HG03558 (cell line): Measurements from ENCODE around the gene SKIDA1.
"Not testable (repeated sequence)": the region's sequence is repeated elsewhere in the genome, so short reads cannot be mapped to it uniquely, and the experiment has no call there.

Source experiments
- ATAC-seq: cut with Tn5 transposase; IDR thresholded peaks from one replicate; pipeline ENCODE4 v1.9.1; 2021; ENCODE audit warnings: moderate number of reproducible peaks; ENCODE audit not compliant: unreplicated experiment; ENCODE audit errors: extremely low read depth

Gene SKIDA1

GRCh38 chr10:21525367-21526187, at the start of gene SKIDA1:
Gene SKIDA1, minus strand, starts transcription at chr10:21525682. Its CDS starts 7,860 bp downstream, at chr10:21517822.
- peak; percentile 42 for ATAC-seq

GRCh38 chr10:21574514-21574913, 49.0 kb upstream of the SKIDA1 start:
- not testable (repeated sequence) for ATAC-seq

- ATAC-seq = no peak
Measured at GRCh38 chr10:21572578-21572977, 47.1 kb upstream of the SKIDA1 start.

GRCh38 chr10:21570761-21571521, 45.5 kb upstream of the SKIDA1 start:
- ATAC-seq = no peak

- ATAC-seq = not testable (repeated sequence)
Measured at GRCh38 chr10:21558984-21559383, 33.5 kb upstream of the SKIDA1 start.

GRCh38 chr10:21556527-21556926, 31.0 kb upstream of the SKIDA1 start:
- no peak for ATAC-seq

GRCh38 chr10:21552638-21553037, 27.2 kb upstream of the SKIDA1 start:
- no peak for ATAC-seq

- no peak for ATAC-seq
Measured at GRCh38 chr10:21547246-21547645, 21.8 kb upstream of the SKIDA1 start.

GRCh38 chr10:21540701-21541100, 15.2 kb upstream of the SKIDA1 start:
- ATAC-seq = not testable (repeated sequence)

- ATAC-seq = no peak
Measured at GRCh38 chr10:21536874-21537273, 11.4 kb upstream of the SKIDA1 start.

- ATAC-seq = not testable (repeated sequence)
Measured at GRCh38 chr10:21535976-21536375, 10.5 kb upstream of the SKIDA1 start.

GRCh38 chr10:21535494-21535965, 10.0 kb upstream of the SKIDA1 start:
- no peak for ATAC-seq

- no peak for ATAC-seq
Measured at GRCh38 chr10:21534604-21535493, 9.4 kb upstream of the SKIDA1 start.

GRCh38 chr10:21534280-21534586, 8.8 kb upstream of the SKIDA1 start:
- ATAC-seq = no peak

GRCh38 chr10:21533467-21534279, 8.2 kb upstream of the SKIDA1 start, which contains the start of gene MLLT10:
Gene MLLT10, plus strand, starts transcription at chr10:21534232. Its CDS starts 413 bp downstream, at chr10:21534645.
- peak; percentile 89 for ATAC-seq

- no peak for ATAC-seq
Measured at GRCh38 chr10:21532694-21533466, 7.4 kb upstream of the SKIDA1 start.

- no peak for ATAC-seq
Measured at GRCh38 chr10:21531164-21531563, 5.7 kb upstream of the SKIDA1 start.

GRCh38 chr10:21530641-21531040, 5.2 kb upstream of the SKIDA1 start:
- ATAC-seq = no peak

GRCh38 chr10:21530168-21530567, 4.7 kb upstream of the SKIDA1 start:
- ATAC-seq = no peak
